Measurements from ENCODE around the gene CACNA1C. TPM values are rescaled to one million over a fixed set of nuclear protein-coding genes. Genes with fewer than 3 reads are reported as not detected.

The CACNA1C gene
- total RNA-seq, 5 donors from 2014 or later (not counting 1 experiment from before 2014, with no cell fraction given) = 0.10 to 0.26 (median 0.16) TPM

DNA sequence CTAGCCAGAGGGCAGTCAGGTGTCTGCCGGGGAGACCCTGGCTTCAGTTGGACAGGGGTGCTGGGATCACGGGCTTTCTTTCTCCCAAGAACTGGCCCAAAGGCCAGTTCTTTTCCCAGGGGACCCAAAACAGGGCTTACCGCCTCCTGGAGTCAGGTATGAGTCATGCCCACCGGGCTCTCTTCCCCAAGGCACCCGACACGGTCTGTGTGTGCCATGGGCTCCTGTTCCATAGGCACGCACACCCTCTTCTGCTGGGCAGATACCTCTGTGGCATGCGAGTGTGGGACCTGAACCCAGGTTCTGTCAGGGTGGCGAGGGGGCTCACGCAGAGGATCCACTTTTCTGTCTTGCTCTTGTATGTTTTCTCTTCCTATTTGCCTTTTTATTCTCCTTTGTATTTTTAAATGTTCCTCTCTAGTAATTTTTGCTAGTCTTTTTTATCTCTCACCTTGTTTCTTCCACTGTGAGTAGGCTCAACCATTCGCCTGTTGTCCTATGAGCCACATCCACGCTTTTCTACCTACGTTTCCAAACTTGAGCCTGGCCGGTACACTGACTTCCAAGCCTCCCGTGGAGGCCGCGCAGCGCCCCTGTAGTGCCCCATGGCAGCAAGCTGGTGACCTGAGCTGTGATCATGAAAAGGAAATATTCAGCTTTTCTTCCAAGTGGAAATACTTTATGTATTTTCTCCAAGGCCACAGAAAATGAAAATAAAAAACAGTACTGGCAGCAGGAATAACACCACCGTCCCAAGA, 362.2 kb downstream of the CACNA1C start:
- Mint-ChIP-seq H3K27me3 (peaks cover 4 to 7% of the 10 kb centered on the region in 2 donors), H3K36me3 (no peaks in the 10 kb centered on the region), H3K4me1 (no peaks in the 10 kb centered on the region), H3K27ac (no peak overlapping the region), H3K4me3 (no peak overlapping the region), H3K9me3 (no peaks in the 10 kb centered on the region)
- Histone ChIP-seq H3K4me3 (ENCODE audit: control insufficient read depth in 1 of 2, extremely low read depth in 1 of 2, low read length in 1 of 2) (no peak overlapping the region), H3K9me3 (no peaks in the 10 kb centered on the region), H3K27me3 (replicated peaks in 1 of 2; ENCODE audit: control insufficient read depth in 2 of 2, extremely low read depth in 1 of 2, insufficient read depth in 2 of 2, low read length in 1 of 2) (peaks cover 0 to 26% of the 10 kb centered on the region in 2 experiments), H3K36me3 (ENCODE audit: control insufficient read depth in 2 of 2, extremely low read depth in 1 of 2, insufficient read depth in 1 of 2, low read length in 1 of 2) (no peaks in the 10 kb centered on the region), H3K27ac (ENCODE audit: low read length) (no peak overlapping the region), H3K4me1 (ENCODE audit: control insufficient read depth in 1 of 2, extremely low read depth in 1 of 2, insufficient read depth in 2 of 2, low read length in 2 of 2) (no peaks in the 10 kb centered on the region)
- ChIA-PET POLR2A (no interaction called here), CTCF (no interaction called here)
- 87% methylated on average over 15 of the region's 19 CpGs for WGBS (ENCODE audit: insufficient coverage)
- ATAC-seq (replicated peaks in 1 of 4) (no peak), DNase-seq (no peak)

- ATAC-seq (replicated peaks in 1 of 4) (no peak), DNase-seq (no peak)
- Mint-ChIP-seq H3K9me3 (no peaks in the 10 kb centered on the region), H3K27me3 (peaks cover 4 to 7% of the 10 kb centered on the region in 2 donors), H3K4me1 (no peaks in the 10 kb centered on the region), H3K4me3 (no peak overlapping the region), H3K27ac (no peak overlapping the region), H3K36me3 (no peaks in the 10 kb centered on the region)
- ChIA-PET POLR2A (no interaction called here), CTCF (no interaction called here)
- Histone ChIP-seq H3K27ac (ENCODE audit: low read length) (no peak overlapping the region), H3K4me3 (ENCODE audit: control insufficient read depth in 1 of 2, extremely low read depth in 1 of 2, low read length in 1 of 2) (no peak overlapping the region), H3K9me3 (no peaks in the 10 kb centered on the region), H3K27me3 (replicated peaks in 1 of 2; ENCODE audit: control insufficient read depth in 2 of 2, extremely low read depth in 1 of 2, insufficient read depth in 2 of 2, low read length in 1 of 2) (peaks cover 0 to 29% of the 10 kb centered on the region in 2 experiments), H3K36me3 (ENCODE audit: control insufficient read depth in 2 of 2, extremely low read depth in 1 of 2, insufficient read depth in 1 of 2, low read length in 1 of 2) (no peaks in the 10 kb centered on the region), H3K4me1 (ENCODE audit: control insufficient read depth in 1 of 2, extremely low read depth in 1 of 2, insufficient read depth in 2 of 2, low read length in 2 of 2) (no peaks in the 10 kb centered on the region)
- 82% methylated on average over 7 of the region's 10 CpGs for WGBS (ENCODE audit: insufficient coverage)
These were observed 362.8 kb downstream of the CACNA1C start for GRCh38 chr12:2415568-2415944.

DNA sequence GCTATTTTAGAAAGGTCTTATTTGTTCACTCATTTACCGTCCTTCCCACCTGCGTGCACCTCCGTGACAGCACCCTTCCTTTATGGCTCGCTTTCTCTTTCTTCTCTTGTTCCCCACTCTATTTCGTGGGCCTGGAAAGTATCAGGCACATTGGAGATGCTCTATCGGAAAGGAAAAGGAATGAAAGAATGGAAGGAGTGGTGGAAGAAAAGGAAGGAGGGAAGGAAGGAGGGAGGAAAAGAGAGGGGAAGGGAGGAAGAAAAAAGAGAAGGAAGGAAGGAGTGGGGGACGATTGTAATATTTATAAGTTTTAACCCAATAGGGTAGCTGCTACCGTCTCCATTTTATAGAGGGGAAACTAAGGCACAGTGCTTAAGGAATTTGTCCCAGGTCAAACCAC, 363.4 kb downstream of the CACNA1C start:
- H3K4me3 Mint-ChIP-seq = no peak overlapping the region
- Histone ChIP-seq H3K9me3 (no peaks in the 10 kb centered on the region), H3K27ac (ENCODE audit: low read length) (no peak overlapping the region), H3K4me3 (ENCODE audit: control insufficient read depth in 1 of 2, extremely low read depth in 1 of 2, low read length in 1 of 2) (no peak overlapping the region), H3K36me3 (ENCODE audit: control insufficient read depth in 2 of 2, extremely low read depth in 1 of 2, insufficient read depth in 1 of 2, low read length in 1 of 2) (no peaks in the 10 kb centered on the region), H3K4me1 (ENCODE audit: control insufficient read depth in 1 of 2, extremely low read depth in 1 of 2, insufficient read depth in 2 of 2, low read length in 2 of 2) (no peaks in the 10 kb centered on the region), H3K27me3 (replicated peaks in 1 of 2; ENCODE audit: control insufficient read depth in 2 of 2, extremely low read depth in 1 of 2, insufficient read depth in 2 of 2, low read length in 1 of 2) (peaks cover 0 to 29% of the 10 kb centered on the region in 2 experiments)
- no peak for ATAC-seq (replicated peaks in 1 of 4)
- no peaks in the 10 kb centered on the region for H3K4me1 Mint-ChIP-seq
- POLR2A ChIA-PET = no interaction called here
- CTCF ChIA-PET = no interaction called here
- no peaks in the 10 kb centered on the region for H3K9me3 Mint-ChIP-seq
- DNase-seq = no peak
- no peaks in the 10 kb centered on the region for H3K36me3 Mint-ChIP-seq
- peaks cover 4 to 7% of the 10 kb centered on the region in 2 donors for H3K27me3 Mint-ChIP-seq
- H3K27ac Mint-ChIP-seq = no peak overlapping the region
- 75% methylated on average over 2 of the region's 8 CpGs for WGBS (ENCODE audit: insufficient coverage)

- peaks cover 0 to 22% of the 10 kb centered on the region in 2 experiments for H3K27me3 ChIP-seq (replicated peaks in 1 of 2; ENCODE audit: control insufficient read depth in 2 of 2, extremely low read depth in 1 of 2, insufficient read depth in 2 of 2, low read length in 1 of 2)
- WGBS (ENCODE audit: insufficient coverage) = 91% methylated on average over 6 of the region's 10 CpGs
- no peak overlapping the region for H3K27ac Mint-ChIP-seq
- ChIA-PET CTCF (no interaction called here), POLR2A (no interaction called here)
- H3K9me3 Mint-ChIP-seq = no peaks in the 10 kb centered on the region
- peaks cover 4 to 7% of the 10 kb centered on the region in 2 donors for H3K27me3 Mint-ChIP-seq
- no peak overlapping the region for H3K4me3 Mint-ChIP-seq
- no peaks in the 10 kb centered on the region for H3K36me3 ChIP-seq (ENCODE audit: control insufficient read depth in 2 of 2, extremely low read depth in 1 of 2, insufficient read depth in 1 of 2, low read length in 1 of 2)
- DNase-seq = no peak
- H3K27ac ChIP-seq (ENCODE audit: low read length) = no peak overlapping the region
- no peaks in the 10 kb centered on the region for H3K4me1 ChIP-seq (ENCODE audit: control insufficient read depth in 1 of 2, extremely low read depth in 1 of 2, insufficient read depth in 2 of 2, low read length in 2 of 2)
- no peaks in the 10 kb centered on the region for H3K36me3 Mint-ChIP-seq
- no peak overlapping the region for H3K4me3 ChIP-seq (ENCODE audit: control insufficient read depth in 1 of 2, extremely low read depth in 1 of 2, low read length in 1 of 2)
- no peak for ATAC-seq (replicated peaks in 1 of 4)
- H3K9me3 ChIP-seq = no peaks in the 10 kb centered on the region
- no peaks in the 10 kb centered on the region for H3K4me1 Mint-ChIP-seq
These were observed 364.8 kb downstream of the CACNA1C start for GRCh38 chr12:2417481-2418160.

DNA sequence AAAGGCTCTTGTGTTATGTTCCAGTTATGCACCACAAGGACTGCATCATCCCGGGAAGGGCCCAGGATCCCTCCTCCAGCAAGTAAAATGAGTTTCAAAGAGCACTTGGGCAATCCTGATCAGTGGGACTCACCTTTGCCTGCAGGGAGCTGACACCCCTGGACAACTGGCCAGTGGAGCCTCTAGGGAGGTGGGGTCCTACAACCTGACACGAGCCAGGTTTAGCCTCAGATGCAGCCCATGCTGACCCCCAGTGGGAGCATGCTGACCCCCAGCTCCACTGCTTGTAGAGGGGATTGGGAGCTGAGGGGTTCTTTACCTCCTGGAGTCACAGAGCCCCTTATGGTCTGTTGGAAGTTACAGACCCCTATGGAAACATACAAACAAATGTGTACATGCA, 365.8 kb downstream of the CACNA1C start:
- no peak overlapping the region for H3K4me3 Mint-ChIP-seq
- peaks cover 7% of the 10 kb centered on the region in 2 donors for H3K27me3 Mint-ChIP-seq
- H3K27ac Mint-ChIP-seq = no peak overlapping the region
- 92% methylated on average over 2 of the region's 2 CpGs for WGBS (ENCODE audit: insufficient coverage)
- ChIA-PET CTCF (no interaction called here), POLR2A (no interaction called here)
- H3K9me3 ChIP-seq = no peaks in the 10 kb centered on the region
- peaks cover 0 to 21% of the 10 kb centered on the region in 2 experiments for H3K27me3 ChIP-seq (replicated peaks in 1 of 2; ENCODE audit: control insufficient read depth in 2 of 2, extremely low read depth in 1 of 2, insufficient read depth in 2 of 2, low read length in 1 of 2)
- H3K36me3 Mint-ChIP-seq = no peaks in the 10 kb centered on the region
- no peak overlapping the region for H3K27ac ChIP-seq (ENCODE audit: low read length)
- no peaks in the 10 kb centered on the region for H3K4me1 Mint-ChIP-seq
- H3K9me3 Mint-ChIP-seq = no peaks in the 10 kb centered on the region
- no peak overlapping the region for H3K4me3 ChIP-seq (ENCODE audit: control insufficient read depth in 1 of 2, extremely low read depth in 1 of 2, low read length in 1 of 2)
- no peaks in the 10 kb centered on the region for H3K4me1 ChIP-seq (ENCODE audit: control insufficient read depth in 1 of 2, extremely low read depth in 1 of 2, insufficient read depth in 2 of 2, low read length in 2 of 2)
- no peak for DNase-seq
- no peaks in the 10 kb centered on the region for H3K36me3 ChIP-seq (ENCODE audit: control insufficient read depth in 2 of 2, extremely low read depth in 1 of 2, insufficient read depth in 1 of 2, low read length in 1 of 2)
- no peak for ATAC-seq (replicated peaks in 1 of 4)

DNA sequence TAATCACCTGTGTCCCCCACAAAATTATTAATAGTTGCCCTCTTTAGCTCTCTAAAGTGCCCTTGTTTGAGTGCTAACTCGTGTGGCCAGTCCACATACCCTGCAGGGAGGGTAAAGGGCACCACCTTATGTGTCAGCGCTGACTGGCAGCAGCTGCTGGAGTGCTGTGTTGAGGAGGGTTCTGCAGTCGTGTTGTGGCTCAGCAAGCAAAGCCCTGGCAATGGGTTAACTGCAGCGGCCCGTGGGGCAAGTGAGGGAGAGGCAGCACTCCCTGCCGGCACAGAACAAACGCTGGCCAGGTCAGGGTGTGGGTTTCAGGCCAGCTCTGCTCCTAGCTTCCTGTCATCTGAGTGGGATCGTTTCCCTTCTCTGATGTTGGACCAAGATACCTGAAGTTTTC, 369.8 kb downstream of the CACNA1C start:
- no peaks in the 10 kb centered on the region for H3K36me3 ChIP-seq (ENCODE audit: control insufficient read depth in 2 of 2, extremely low read depth in 1 of 2, insufficient read depth in 1 of 2, low read length in 1 of 2)
- ChIA-PET POLR2A (no interaction called here), CTCF (no interaction called here)
- Mint-ChIP-seq H3K27ac (no peak overlapping the region), H3K4me3 (no peak overlapping the region), H3K36me3 (no peaks in the 10 kb centered on the region), H3K9me3 (peaks cover 0 to 7% (median 0%) of the 10 kb centered on the region in 3 donors), H3K4me1 (no peaks in the 10 kb centered on the region), H3K27me3 (peaks cover 4 to 18% of the 10 kb centered on the region in 2 donors)
- H3K4me3 ChIP-seq (ENCODE audit: control insufficient read depth in 1 of 2, extremely low read depth in 1 of 2, low read length in 1 of 2) = no peak overlapping the region
- no peaks in the 10 kb centered on the region for H3K4me1 ChIP-seq (ENCODE audit: control insufficient read depth in 1 of 2, extremely low read depth in 1 of 2, insufficient read depth in 2 of 2, low read length in 2 of 2)
- 75% methylated on average over 7 of the region's 8 CpGs for WGBS (ENCODE audit: insufficient coverage)
- DNase-seq (no peak), ATAC-seq (replicated peaks in 1 of 4) (no peak)
- H3K27me3 ChIP-seq (replicated peaks in 1 of 2; ENCODE audit: control insufficient read depth in 2 of 2, extremely low read depth in 1 of 2, insufficient read depth in 2 of 2, low read length in 1 of 2) = peaks cover 0 to 17% of the 10 kb centered on the region in 2 experiments
- H3K27ac ChIP-seq (ENCODE audit: low read length) = no peak overlapping the region
- no peaks in the 10 kb centered on the region for H3K9me3 ChIP-seq

Measured in T-cell (primary cell).